GM20000 (cell line): ENCODE results near the gene AKAP1.

ENCODE experiments used
- DNase-seq: peaks from one replicate; pipeline ENCODE4 v3.0.0; 2012; ENCODE audit warnings: low spot score
- CTCF ChIP-seq: IDR thresholded peaks from 2 replicates; pipeline ENCODE4 v1.5.1; 2012; ENCODE audit warnings: mild to moderate bottlenecking, control low read depth; ENCODE audit errors: extremely low read depth, missing control alignments

Gene AKAP1

GRCh38 chr17:57130708-57131461 is 45.8 kb downstream of the AKAP1 start:
- TF ChIP-seq CTCF = peak; percentile 56
- DNase-seq = peak; percentile 94

GRCh38 chr17:57132663-57133062 is 47.6 kb downstream of the AKAP1 start:
- DNase-seq = peak; percentile 51
- TF ChIP-seq CTCF = no peak

GRCh38 chr17:57133486-57133885 is 48.4 kb downstream of the AKAP1 start:
- no peak for TF ChIP-seq CTCF
- DNase-seq = no peak

- TF ChIP-seq CTCF = no peak
- no peak for DNase-seq
Measured at GRCh38 chr17:57135026-57135788, 50.2 kb downstream of the AKAP1 start.

- no peak for DNase-seq
- TF ChIP-seq CTCF = no peak
Measured at GRCh38 chr17:57135789-57136291, 50.8 kb downstream of the AKAP1 start.

GRCh38 chr17:57136355-57136754 is 51.3 kb downstream of the AKAP1 start:
- no peak for TF ChIP-seq CTCF

More at GRCh38 chr17:57136355-57136754, 51.3 kb downstream of the AKAP1 start:
- no peak for DNase-seq
